Left renal cortex interstitium (tissue), 4 donors: ENCODE data around the gene ACVR2A. TPM values are rescaled to one million over a fixed set of nuclear protein-coding genes. Genes with fewer than 3 reads are reported as not detected.

ENCODE experiments used
- DNase-seq, 4 donors: peaks; one replicate each; pipeline ENCODE4 v3.0.0-alpha.2; 2013; ENCODE audit warnings: low read depth in 4 of 4, low spot score in 2 of 4, missing footprints in 1 of 4
- polyA plus RNA-seq, 4 donors: library from polyadenylated mRNA; unstranded; fragments of 120-200 nt; gene quantifications; one replicate each; pipeline ENCODE4 v1.2.1, GENCODE V29; 2013; ENCODE audit not compliant: insufficient read length in 4 of 4

ACVR2A gene
- polyA plus RNA-seq, 4 donors, result 22.4 to 28.0 (median 24.5) TPM

DNA sequence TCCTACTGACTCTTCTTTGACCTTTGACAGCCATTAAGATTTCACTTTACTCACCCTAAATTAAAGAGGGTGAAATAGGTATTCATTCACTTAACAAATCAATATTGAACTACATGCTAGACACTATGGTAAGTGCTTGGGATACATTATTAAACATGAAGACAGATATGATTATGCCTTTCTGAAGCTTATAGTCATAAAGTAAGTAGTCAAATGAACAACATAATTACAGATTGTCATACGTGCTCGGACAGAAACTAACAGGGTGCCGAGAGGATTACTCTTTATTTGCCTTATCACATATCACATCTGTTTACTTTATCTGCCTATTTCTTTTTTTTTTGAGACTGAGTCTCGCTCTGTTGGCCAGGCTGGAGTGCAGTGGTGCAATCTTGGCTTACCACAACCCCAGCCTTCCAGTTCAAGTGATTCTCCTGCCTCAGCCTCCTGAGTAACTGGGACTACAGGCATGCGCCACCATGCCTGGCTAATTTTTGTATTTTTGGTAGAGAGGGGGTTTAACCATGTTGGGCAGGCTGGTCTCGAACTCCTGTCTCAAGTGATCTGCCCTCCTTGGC is 9.8 kb downstream of the ACVR2A start:
- DNase-seq, result no peak

DNA sequence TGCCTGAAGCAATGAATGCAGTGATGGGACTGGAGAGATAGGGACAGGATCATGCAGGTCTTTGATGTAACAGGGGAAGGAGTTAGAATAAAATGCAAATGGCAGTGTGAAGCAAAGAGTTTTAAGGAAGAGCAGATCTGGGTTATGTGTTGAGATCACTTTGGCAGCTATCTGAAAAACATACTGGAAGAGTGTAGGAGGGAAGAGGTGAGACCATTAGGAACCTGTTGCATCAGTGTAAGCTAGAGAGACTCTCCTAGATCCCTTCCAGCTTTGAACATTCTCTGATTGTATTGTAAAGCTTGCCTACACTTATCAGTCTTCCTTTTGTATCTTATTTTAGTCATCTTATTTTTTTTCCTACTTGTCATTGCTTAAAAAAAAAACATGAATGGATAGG is 10.5 kb downstream of the ACVR2A start:
- no peak for DNase-seq

DNA sequence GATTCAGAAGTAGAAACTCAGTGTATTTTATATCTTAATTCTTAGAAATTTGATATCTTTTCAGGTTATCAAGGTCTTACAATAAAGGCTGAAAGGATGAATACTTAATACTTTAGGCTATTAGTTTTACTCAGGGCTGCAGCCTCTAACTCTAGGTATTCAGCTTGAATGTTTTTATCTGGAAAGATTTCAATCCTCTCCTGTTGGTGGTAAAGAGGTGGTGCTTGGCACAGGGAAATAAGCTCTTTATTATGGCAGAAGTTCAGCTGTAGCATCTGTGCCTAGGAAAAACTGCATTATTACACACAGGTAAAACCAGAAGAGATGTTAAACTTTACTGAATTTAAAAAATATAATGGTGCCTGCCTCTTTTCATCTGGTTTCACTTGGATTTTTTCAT is 11.1 kb downstream of the ACVR2A start:
- no peak for DNase-seq

DNA sequence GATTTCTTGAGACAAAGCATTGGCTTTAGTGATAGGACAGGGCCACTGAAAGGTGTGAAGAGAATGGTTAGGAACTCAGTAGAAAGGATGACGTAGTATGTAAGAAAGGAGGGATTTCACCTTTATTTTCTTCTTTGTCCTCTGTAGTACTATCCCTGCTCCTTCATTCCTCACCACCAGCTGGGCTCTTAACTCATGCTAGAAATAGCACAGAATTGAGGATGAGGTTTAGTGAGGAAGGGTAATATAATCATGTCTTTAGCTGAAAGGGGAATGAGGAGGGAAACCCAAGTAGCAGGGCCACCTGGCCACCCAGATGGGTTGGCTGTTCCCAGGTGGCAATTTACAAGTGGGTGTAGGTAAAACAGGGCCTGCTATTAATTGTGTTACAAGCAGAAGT is 15.2 kb downstream of the ACVR2A start:
- DNase-seq, result no peak

DNA sequence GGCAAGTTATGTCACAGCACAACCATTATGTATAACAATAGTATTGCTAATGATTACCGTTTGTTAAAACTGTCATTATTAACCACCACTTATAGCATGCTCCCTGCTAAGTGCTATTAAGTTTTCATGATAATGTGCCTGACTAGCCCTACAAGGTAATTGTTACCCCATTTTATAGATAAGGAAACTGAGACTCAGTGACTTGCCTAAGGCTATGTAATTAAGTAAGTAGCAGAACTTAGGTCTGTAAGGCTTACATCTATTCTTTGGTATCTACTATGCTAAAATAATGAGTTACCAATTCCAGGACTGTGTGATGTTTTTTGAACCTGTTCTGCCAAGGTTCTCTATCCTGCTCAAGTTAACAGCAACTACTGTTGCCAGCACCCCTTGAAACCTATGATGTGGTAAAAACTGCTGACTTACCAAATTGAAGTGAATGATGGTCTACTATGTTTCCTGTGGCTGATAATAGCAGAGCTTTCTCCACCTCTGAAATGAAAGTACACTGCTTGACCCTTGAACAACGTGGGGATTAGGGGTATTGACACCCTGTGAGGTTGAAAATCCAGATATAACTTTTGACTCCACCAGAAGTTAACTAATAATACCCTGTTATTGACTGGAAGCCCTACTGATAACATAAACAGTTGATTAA is 18.2 kb downstream of the ACVR2A start:
- no peak for DNase-seq

DNA sequence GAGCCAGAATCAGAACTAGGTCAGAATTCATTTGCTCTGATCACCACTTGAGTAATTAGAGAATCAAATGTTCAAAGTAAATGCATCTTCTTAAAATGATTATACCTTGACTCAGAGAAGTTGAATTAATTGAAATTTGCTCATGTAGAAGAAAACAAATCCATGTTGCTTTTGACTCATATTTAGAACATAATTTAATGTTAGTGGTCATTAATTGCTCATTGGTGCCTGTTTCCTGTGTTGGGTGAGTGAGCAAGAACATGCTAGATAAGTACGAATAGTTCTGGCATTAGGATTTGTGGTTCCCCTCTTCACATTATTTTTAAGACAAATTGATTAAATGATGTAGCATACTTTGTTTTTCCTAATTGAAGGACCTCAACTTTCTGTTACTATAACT is 19.0 kb downstream of the ACVR2A start:
- no peak for DNase-seq

DNA sequence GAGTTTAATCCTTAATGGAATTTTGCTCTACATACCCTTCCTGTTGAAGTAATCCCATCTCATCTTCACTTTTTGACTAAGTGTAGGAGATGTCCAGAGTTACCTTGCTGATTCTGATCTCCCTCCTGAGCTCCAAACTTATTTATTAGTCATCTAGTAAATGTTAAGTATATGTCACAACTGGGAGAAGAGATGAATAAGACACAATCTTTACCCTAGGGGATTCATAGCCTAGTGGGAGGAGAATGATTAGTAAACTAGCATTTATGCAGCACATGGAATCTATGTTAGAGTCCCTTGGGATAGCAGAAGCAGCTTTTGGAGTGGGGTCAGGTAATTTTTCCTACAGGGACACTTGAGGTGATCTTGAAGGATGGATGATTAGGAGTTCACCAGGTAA is 20.7 kb downstream of the ACVR2A start:
- DNase-seq, result no peak

DNA sequence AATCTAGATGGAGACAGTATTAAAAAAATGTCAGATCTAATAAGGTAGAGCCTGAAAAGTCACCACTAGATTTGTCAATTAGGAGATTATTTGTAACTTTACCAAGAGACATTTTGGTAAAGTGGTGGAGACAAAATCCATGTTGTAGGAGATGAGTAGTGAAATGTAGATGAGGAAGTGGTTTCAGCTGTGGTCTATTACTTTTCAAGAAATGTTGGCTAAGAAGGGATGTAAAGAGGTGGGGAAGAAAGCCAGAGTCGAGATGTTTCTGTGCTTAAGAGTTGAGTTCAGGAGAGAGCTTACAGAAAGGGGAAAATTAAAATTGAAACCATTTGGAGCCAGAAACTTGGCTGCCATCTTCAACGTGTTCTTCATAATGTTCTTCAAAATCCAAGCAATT is 22.2 kb downstream of the ACVR2A start:
- no peak for DNase-seq

DNA sequence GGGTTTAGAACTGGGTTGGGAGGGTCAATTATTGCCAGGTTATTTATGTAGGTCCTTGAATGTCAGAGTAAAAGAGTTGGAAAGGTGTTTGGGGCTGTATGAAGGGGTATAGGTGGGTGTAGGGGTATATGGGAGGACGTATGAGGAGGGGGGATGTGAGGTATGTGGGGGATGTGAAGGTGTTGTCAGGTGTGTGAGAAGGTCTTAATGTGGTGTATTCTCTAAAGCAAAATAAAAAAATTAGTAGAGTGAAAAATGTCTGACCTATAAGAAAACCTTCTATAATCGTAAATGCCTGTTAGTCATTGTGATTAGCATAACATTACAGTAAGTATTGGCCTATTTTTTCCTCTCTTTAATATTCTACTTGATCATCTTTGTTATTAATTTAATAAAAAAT is 25.1 kb downstream of the ACVR2A start:
- no peak for DNase-seq

DNA sequence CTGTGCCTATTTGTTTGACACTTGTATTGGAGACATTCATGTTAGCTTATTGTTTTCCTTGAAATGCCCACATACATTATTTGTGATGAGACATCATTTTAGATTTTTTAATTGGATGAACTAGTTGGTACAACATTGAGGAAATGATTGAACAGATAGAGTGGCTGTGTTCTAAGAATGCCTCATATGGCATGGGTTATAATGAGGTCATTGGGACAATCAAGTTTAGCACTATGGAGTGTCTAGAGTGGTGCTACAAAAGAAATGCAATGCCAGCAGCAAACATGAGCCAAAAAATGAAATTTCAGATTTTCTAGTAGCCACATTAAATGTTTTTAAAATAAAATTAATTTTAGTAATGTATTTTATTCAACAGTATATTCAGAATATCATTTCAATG is 28.1 kb downstream of the ACVR2A start:
- DNase-seq, result no peak

DNA sequence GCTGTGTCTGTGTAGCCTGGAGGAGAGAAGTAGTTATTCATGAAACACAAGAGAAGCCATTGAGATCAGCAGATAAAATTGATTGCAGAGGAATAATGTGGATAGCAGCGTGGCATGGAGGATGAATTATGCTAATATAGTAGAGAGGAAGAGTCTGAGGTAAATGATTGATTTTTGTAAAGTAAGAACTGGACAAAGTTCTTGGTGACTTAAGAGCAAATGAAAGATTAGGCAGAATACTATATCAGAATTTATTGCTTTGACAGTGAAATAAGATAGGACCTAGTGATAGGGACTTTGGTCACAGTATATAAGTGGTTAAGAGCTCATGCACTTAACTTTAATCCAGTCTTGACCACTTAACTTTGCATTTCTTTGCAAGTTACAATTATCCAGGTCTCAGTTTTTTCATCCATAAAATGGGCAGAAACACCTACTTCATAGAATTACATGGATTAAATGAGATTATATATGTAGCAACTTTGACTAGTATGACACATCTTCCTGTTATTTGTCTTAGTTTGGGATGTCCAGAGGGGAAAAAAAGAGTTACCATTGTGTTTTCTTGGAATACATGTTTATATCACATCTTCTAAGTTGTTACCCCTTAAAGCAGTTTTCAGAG is 29.1 kb downstream of the ACVR2A start:
- no peak for DNase-seq

DNA sequence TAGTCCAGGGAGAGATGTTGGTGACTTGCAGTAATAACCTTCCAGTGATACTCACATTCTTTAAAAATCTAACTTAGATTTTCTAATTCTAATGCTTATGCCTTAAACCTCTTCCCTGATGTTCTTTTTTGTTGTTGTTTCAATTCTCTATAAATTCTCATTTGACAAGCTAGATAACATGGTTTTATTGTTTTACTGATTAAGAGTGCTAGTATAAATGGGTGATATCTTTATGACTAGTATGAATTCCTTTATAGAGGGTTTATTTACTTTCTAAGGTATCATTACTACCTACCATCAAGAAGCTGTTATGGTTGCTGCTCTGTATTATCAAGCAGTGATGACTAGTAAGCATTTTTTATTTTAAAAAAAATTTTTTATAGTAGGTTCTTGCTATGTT is 35.0 kb downstream of the ACVR2A start:
- DNase-seq, result no peak

DNA sequence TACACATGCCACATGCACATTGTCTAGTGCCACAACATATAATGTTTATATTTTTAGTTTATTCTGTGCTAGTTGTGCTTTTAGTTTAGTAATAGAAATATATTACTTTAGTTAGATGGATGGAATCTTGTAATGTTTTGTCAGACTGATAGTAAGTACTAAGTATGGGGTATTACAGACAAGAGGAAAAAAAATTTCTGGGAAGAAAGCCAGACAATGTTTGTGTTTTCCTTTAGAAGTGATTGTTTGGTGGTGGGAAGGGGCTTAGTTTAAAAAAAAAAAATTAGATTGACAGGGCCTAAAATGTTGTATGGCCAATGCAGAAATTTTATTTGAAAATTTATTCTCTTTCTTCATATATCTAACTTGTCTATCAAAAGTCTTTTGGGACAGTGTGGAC is 37.8 kb downstream of the ACVR2A start:
- no peak for DNase-seq

DNA sequence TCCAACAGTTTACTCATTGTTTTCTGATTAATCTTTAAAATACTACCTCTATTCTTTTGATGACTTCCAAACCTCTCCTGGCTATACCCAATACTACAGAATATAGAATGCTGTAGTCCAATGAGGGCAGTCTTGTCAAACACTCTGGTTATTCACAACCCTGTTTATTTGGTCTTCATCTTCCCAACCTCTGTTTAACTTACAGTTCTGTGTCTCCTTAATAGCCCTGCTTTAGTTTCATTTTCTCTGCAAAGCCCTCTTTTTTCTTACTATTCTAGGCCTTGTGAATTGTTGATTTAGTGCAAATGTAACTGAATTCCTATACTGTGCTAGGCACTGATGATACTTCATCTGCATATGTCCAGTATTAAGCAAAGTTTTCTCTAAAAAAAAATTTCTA is 40.0 kb downstream of the ACVR2A start:
- no peak for DNase-seq

DNA sequence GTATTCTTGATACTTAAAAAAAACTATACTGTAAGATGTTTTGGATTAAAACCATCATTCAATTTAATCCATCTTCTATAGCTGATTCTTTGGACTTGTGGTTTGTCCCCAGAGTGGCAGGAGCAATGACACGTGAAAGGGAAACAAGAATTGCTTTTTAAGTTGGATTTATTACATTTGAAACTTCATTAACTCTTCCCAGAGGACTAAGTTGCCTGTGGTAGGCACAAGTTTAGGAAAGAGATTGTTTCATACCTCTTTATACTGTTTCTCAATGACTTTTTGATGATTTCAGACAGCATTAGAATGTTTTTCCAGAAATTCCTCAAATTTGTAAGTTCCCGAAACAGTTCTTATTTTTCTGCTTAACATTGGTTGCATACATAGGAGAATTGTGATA is 41.3 kb downstream of the ACVR2A start:
- no peak for DNase-seq

DNA sequence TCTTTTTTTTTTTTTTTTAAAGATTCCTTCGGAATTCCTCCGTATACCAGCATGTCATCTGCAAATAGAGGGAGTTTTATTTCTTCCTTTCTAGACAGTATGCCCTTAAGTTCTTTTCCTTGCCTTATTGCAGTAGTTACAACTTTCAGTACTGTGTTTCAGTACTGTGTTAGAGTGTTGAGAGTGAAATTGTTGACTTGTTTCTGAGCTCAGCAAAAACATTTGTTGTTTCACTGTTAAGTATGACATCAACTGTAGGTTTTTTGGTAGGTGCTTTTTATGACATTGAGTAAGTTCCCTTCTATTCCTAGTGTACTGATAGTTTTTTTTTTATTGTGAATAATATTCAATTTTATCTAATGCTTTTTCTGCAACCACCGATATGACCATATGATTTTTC is 43.9 kb downstream of the ACVR2A start:
- DNase-seq, result no peak

DNA sequence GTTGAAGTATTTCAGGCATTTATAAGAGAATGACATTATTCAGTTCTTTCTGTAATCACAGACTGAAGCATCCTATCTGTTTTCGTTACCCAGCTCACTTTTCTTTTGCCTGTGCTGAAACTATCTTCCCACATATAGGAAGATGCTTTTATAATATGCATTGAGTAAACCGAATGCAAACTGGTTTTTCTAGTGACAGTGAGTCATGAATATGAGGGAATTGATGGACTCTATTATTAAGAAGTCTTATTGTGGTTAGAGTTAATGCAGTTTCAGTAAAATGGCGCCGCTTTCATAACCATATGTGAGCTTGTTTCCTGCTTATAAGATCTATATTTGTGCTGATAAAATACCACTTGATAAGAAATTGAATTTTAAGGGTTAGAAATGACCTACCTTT is 59.2 kb downstream of the ACVR2A start:
- no peak for DNase-seq

DNA sequence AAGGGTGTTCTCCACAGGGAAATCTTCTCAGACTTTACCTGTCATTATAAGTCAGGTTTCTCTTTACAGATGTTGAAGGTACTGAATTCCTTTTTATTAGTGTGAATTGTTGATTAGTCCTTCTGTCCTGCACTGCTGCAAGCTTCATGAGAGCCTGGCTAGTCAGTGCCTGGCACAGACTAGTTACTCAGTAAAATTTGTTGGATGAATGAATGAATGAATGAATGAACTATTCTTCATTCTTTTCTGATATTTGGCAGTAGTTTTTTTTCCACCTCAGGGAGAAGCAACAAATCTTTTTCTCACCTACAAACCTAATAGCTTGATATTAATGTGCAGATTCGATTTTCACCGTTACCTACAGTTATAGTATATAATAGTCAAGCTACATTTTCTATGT is 64.3 kb downstream of the ACVR2A start:
- DNase-seq, result no peak

DNA sequence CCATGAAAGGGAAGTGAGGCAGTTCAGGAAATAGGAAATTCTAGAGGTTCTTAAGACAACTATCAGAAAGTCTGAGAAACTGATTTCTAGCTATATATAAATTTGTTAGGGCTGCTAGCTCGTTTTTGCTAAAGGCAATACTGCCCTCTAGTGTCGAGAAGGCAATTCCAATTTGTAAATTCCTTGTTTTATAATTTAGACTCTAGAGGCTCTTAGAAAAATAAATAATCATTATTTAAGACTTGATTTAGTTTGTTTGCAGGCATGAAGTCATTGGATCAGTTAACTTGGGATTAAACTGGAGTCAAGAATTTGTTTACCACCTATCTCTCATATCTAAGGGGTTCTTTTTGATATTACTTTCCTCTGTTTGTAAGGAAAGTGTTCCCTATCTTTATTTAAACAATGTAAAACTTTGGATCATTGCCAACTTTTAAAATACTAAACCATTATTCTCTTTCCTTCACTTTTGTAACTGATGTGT is 66.2 kb downstream of the ACVR2A start:
- peak; percentile 30 to 53 (median 44) for DNase-seq

DNA sequence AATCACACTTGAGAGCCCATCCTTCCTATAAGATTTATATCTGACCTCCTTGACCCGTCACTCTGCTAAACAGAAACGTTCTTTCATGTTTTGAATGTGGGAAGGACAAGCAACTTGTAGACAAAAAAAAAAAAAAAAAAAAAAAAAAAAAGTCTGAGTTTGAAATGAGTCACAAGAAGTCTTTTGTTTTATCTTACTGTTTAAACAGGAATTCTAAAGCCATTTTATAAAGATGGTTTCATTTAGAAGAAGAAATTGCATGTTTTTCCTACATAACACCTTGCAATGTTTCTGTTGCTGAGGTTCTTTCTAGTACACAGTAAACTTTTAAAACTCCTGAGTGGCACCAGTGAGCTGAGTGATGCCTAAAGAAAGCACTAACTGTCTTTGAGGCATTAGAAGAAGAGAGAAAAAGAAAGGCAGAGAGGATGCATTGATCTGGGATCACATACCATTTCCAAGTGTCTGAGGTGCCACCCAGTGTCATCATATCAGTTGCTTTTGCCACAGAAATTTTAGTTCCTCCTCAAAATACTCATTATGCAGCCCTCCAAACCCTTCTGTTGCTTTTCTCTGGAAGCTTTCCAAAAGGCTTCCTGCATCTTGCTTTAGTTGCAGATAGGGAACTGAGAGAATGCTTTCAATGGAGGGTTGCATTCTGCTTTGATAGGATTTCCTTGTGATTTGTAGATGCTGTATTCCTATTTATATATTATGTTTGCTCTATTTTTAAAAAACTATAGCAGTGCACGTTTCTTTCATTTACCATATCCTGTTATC is 69.1 kb downstream of the ACVR2A start:
- no peak for DNase-seq

DNA sequence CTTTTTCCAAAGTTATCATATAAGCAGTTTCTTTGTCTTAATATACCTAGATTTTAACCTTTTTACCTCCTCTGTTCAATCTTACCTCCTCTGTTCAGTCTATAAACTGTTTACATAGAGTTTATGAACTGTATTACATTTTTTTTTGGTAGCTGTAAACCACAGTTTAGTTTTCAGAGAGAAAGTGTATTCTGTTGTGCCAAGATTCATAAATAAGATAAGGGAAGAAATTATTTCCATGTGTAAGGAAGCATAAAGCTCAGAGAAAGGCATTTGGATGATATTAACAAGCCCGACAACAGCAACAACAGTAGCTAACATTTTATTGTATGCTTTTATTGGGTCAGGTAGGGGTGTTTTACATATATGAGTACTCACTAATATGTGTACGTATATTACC is 71.2 kb downstream of the ACVR2A start:
- no peak for DNase-seq

DNA sequence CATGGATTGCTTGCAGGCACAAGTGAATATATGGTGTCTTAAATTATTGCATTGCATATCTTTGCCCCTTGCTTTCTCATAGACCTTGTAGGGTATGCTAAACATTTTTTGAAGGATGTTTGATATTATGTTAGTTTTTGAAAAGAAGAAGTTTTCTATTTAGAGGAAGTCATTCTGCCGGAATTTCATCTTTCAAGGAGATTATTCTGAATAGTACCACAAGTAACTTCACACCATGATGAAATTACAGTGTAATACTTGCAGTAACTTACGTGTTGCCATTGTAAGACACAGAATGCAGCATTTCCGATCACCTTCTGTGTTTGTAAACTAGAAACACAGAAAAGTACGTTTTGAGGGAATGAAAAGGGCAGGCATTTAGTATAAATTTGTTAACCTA is 71.9 kb downstream of the ACVR2A start:
- no peak for DNase-seq
